GM12878 (cell line): ENCODE measurements around the gene ZNF620. TPM values are rescaled to one million over a fixed set of nuclear protein-coding genes. Genes with fewer than 3 reads are reported as not detected.

Experiments used
- ATAC-seq: fragments of 200-7000 bp; cut with Tn5 transposase; 3 replicates; pipeline ENCODE4 v1.9.1; 2020; ENCODE audit warnings: mild to moderate bottlenecking, moderate library complexity
- BruUV-seq: library from RNA; stranded (reverse); fragments of 400-500 nt; replicated peaks from 2 replicates; lab custom pipeline; 2021; lab: Mats Ljungman, UMichigan
- CTCF ChIA-PET: fragments of 300-600 bp; sonication (Branson Sonifier 250); formaldehyde crosslinking; extraction: SDS; loops from one replicate; lab custom pipeline; 2021; ENCODE audit warnings: inconsistent platforms; lab: Yijun Ruan, JAX
- POLR2A ChIA-PET: fragments of 350-600 bp; formaldehyde crosslinking; extraction: SDS; loops from one replicate; lab custom pipeline; 2021; ENCODE audit warnings: inconsistent platforms; lab: Charles Lee
- RAD21 ChIA-PET: fragments of 300-600 bp; sonication (Branson Sonifier 250); formaldehyde crosslinking; loops from one replicate; lab custom pipeline; 2023; ENCODE audit warnings: antibody characterized with exemption; ENCODE audit not compliant: unreplicated experiment; lab: Charles Lee
- SMC1A ChIA-PET: fragments of 300-600 bp; sonication (Branson Sonifier 250); formaldehyde crosslinking; loops from one replicate; lab custom pipeline; 2023; ENCODE audit not compliant: unreplicated experiment, uncharacterized antibody; lab: Charles Lee
- DNase-seq: peaks from one replicate; pipeline ENCODE4 v3.0.0-alpha.2; 2011; ENCODE audit warnings: low read depth, low spot score
- FAIRE-seq: peaks from 3 replicates; lab custom pipeline; 2011; peaks lifted over from hg19 to GRCh38; lab: Jason Lieb, UNC
- H2AFZ ChIP-seq: 2 replicates; pipeline ENCODE4 v1.6.0; 2011; ENCODE audit warnings: low read depth, low read length, control low read depth; ENCODE audit not compliant: control insufficient read depth
- H3K27ac ChIP-seq: 2 replicates; pipeline ENCODE4 v1.5.1; 2011; ENCODE audit warnings: control low read depth; ENCODE audit not compliant: control insufficient read depth, insufficient read depth
- H3K27me3 ChIP-seq, 2 experiments: replicated peaks in 1 of 2; 2 replicates each; pipeline versions ENCODE4 v1.6.0 to v1.6.1; 2011; ENCODE audit warnings: low read length in 1 of 2; ENCODE audit not compliant: control insufficient read depth in 2 of 2, insufficient read depth in 2 of 2
- H3K36me3 ChIP-seq, 2 experiments: 2 replicates each; pipeline ENCODE4 v1.5.1; 2011; ENCODE audit warnings: low read length in 1 of 2; ENCODE audit not compliant: control insufficient read depth in 2 of 2, insufficient read depth in 2 of 2
- H3K4me1 ChIP-seq: 2 replicates; pipeline ENCODE4 v1.6.1; 2011; ENCODE audit warnings: mild to moderate bottlenecking, low read length, moderate library complexity, mixed read lengths; ENCODE audit not compliant: control insufficient read depth, insufficient read depth
- H3K4me2 ChIP-seq: 2 replicates; pipeline ENCODE4 v1.6.0; 2011; ENCODE audit warnings: control low read depth; ENCODE audit not compliant: control insufficient read depth, insufficient read depth
- H3K4me3 ChIP-seq: fragments of 200-600 bp; sonication (generic); 2 replicates; pipeline ENCODE4 v1.5.1; 2016
- H3K79me2 ChIP-seq: 2 replicates; pipeline ENCODE4 v1.6.0; 2011; ENCODE audit warnings: low read length; ENCODE audit not compliant: control insufficient read depth, insufficient read depth
- H3K9ac ChIP-seq: 2 replicates; pipeline ENCODE4 v1.8.0; 2011; ENCODE audit warnings: low read length, control low read depth, mixed read lengths; ENCODE audit not compliant: control insufficient read depth, insufficient read depth
- H3K9me3 ChIP-seq: replicated peaks from 3 replicates; pipeline ENCODE4 v1.5.1; 2011; ENCODE audit warnings: mild to moderate bottlenecking, low read length; ENCODE audit not compliant: control insufficient read depth, insufficient read depth
- H4K20me1 ChIP-seq: 2 replicates; pipeline ENCODE4 v1.6.0; 2011; ENCODE audit not compliant: control insufficient read depth, insufficient read depth
- BRCA1 ChIP-seq: IDR thresholded peaks from 2 replicates; pipeline ENCODE4 v1.6.1; 2011; ENCODE audit warnings: low read depth, low read length, improper control_type of control experiment
- CBX5 ChIP-seq: sonication (generic); IDR thresholded peaks from 2 replicates; pipeline ENCODE4 v1.6.1; 2016; ENCODE audit warnings: low read depth, moderate library complexity, mild to moderate bottlenecking, inconsistent platforms
- ELK1 ChIP-seq: IDR thresholded peaks from 2 replicates; pipeline ENCODE4 v1.6.1; 2012; ENCODE audit warnings: low read depth, low read length, improper control_type of control experiment
- RBBP5 ChIP-seq: fragments of 200-600 bp; sonication (generic); conservative IDR thresholded peaks from 2 replicates; pipeline ENCODE4 v1.6.1; 2016
- STAT3 ChIP-seq: IDR thresholded peaks from 2 replicates; pipeline ENCODE4 v1.6.1; 2011; ENCODE audit warnings: low read depth, low read length, improper control_type of control experiment
- WRNIP1 ChIP-seq: IDR thresholded peaks from 2 replicates; pipeline ENCODE4 v1.6.1; 2011; ENCODE audit warnings: low read depth, low read length, improper control_type of control experiment, borderline replicate concordance
- ZNF274 ChIP-seq: IDR thresholded peaks from one replicate; pipeline ENCODE4 v1.8.0; 2011; ENCODE audit not compliant: insufficient read length, insufficient read depth
- ZNF384 ChIP-seq: IDR thresholded peaks from 2 replicates; pipeline ENCODE4 v1.6.1; 2012; ENCODE audit warnings: low read depth, mild to moderate bottlenecking, low read length, improper control_type of control experiment, borderline replicate concordance
- WGBS: methylation state at CpG from one replicate; pipeline ENCODE4 v1.1.6; 2016; ENCODE audit warnings: low lambda C conversion rate; ENCODE audit not compliant: insufficient replicate concordance, insufficient coverage; ENCODE audit errors: missing lambda C conversion rate; 5-methylcytosine and 5-hydroxymethylcytosine counted together
- in situ Hi-C: fragments of 300-500 bp; cut with MboI; formaldehyde crosslinking; loops from 9 replicates; pipeline ENCODE4 v1.14.3; 2018; ENCODE audit warnings: mixed read lengths
- intact Hi-C: fragments of 100-400 bp; cut with micrococcal nuclease; formaldehyde crosslinking; loops from one replicate; pipeline ENCODE4 v1.14.2; 2022; ENCODE audit not compliant: unreplicated experiment
- polyA plus RNA-seq, 11 experiments: library from polyadenylated mRNA; depleted of rRNA in 4 of 11; unstranded in 6 of 11; stranded (reverse) in 5 of 11; fragments of >200 nt; fragmentation: Nextera tagmentation in 4 of 11; fragmentation: Illumina TruSeq in 1 of 11; extraction: Ambion mirVana in 4 of 11; extraction: Trizol in 1 of 11; gene quantifications; 1 replicate in 1 of 11; 2 replicates in 10 of 11; pipeline versions ENCODE4 v1.2.1 to v1.2.3, GENCODE V29; 2011 to 2016; ENCODE audit warnings: inconsistent platforms in 2 of 11, missing spikeins in 2 of 11, low read depth in 1 of 11
- total RNA-seq, 4 experiments: library from RNA; depleted of rRNA in 3 of 4; stranded (reverse); fragments of >200 nt in 3 of 4; fragmentation: Illumina TruSeq in 1 of 4; extraction: Trizol in 1 of 4; gene quantifications; 2 replicates each; pipeline versions ENCODE4 v1.2.1 to v1.2.3, GENCODE V29; 2013 to 2021

Gene ZNF620
- total and polyA plus RNA-seq, 10 of the 15 experiments (the other 5 are each of a cell fraction or from before 2014, with no cell fraction given): 1.3 to 4.3 (median 2.2) TPM

- TF ChIP-seq ELK1 (no peak), WRNIP1 (no peak)
Observed at GRCh38 chr3:40521254-40521653, 15.4 kb downstream of the ZNF620 start (continued).

- no peaks in the 10 kb centered on the region for H3K4me1 ChIP-seq
- ATAC-seq: no peak
- no peaks in the 10 kb centered on the region for H3K27me3 ChIP-seq
- no peak overlapping the region for H3K27ac ChIP-seq
- H3K79me2 ChIP-seq: peaks cover 8% of the 10 kb centered on the region
- RAD21 ChIA-PET: interaction anchor here (1.0 to 1.5 kb wide), 2 partner anchors 18 to 66 kb away, joined by 3 to 4 read pairs; partner anchors contain the start of genes RPL14 and ZNF620
- in situ Hi-C loops: no loop called here
- TF ChIP-seq ZNF384 (no peak), RBBP5 (no peak), STAT3 (no peak), CBX5 (no peak), ZNF274 (no peak), BRCA1 (no peak)
- TF ChIP-seq, all 136 proteins: peak for 0
- Histone ChIP-seq H2AFZ (peak overlapping the region; percentile 85; the same call in 1 of the 2 replicates), H3K9me3 (no peaks in the 10 kb centered on the region), H4K20me1 (no peaks in the 10 kb centered on the region), H3K9ac (no peak overlapping the region), H3K4me3 (no peak overlapping the region), H3K36me3 (no peaks in the 10 kb centered on the region), H3K4me2 (peak overlapping the region; percentile 77; the same call in 1 of the 2 replicates)
- ChIA-PET SMC1A (interaction anchor here (0.6 to 1.3 kb wide), 4 partner anchors 16 to 670 kb away, joined by 3 to 4 read pairs (median 4); partner anchors contain the start of genes RPL14 and ZNF619), POLR2A (interaction anchor here (0.5 to 2.3 kb wide), 5 partner anchors 11 to 182 kb away, joined by 3 to 12 read pairs (median 4); partner anchors contain the start of genes RPL14 and ZNF620), CTCF (interaction anchor here (0.5 to 1.8 kb wide), 5 partner anchors 9 to 1920 kb away, joined by 3 to 16 read pairs (median 4); partner anchors contain the start of genes RPL14, ZNF619 and ZNF620)
- intact Hi-C loops: loop anchor here (5.0 kb wide), 2 partner anchors 46 to 196 kb away; partner anchors contain the start of gene ZNF619
- FAIRE-seq: no peak
- BruUV-seq: no TSS peak
- WGBS: 82% methylated on average over 2 of the region's 2 CpGs
- DNase-seq: no peak
Observed at GRCh38 chr3:40523781-40524180, 17.9 kb downstream of the ZNF620 start.
